ENCODE measurements around the gene AADACL2. TPM values are rescaled to one million over a fixed set of nuclear protein-coding genes. Genes with fewer than 3 reads are reported as not detected.

The AADACL2 gene
- total RNA-seq, 1 experiment from 2014 or later: not detected

DNA sequence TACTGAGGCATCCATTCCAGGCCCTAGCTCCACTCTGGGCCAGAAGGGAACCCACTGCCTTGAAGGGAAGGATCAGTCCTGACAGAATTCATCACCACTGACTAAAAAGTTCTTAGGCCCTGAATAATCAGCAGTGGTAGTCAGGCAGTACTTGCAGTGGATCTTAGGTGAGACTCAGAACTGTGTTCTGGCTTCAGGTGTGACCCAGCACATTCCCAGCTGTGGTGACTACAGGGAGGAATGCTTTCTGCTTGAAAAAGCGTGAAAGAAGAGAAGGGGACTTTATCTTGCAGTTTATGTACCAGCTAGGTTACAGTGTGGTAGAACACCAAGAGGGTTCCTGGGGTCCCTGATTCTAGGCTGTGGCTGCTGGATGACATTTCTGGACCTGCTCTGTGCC, 24.9 kb upstream of the AADACL2 start:
- intact Hi-C loops (cut with micrococcal nuclease): no loop called here
- Mint-ChIP-seq H3K27ac (ENCODE audit: low read depth, unreplicated experiment) (no peak overlapping the region), H3K27me3 (ENCODE audit: insufficient read depth, unreplicated experiment) (no peaks in the 10 kb centered on the region), H3K4me1 (ENCODE audit: insufficient read depth, unreplicated experiment) (no peaks in the 10 kb centered on the region), H3K4me3 (ENCODE audit: unreplicated experiment) (no peak overlapping the region), H3K36me3 (ENCODE audit: insufficient read depth, unreplicated experiment) (no peaks in the 10 kb centered on the region), H3K9me3 (ENCODE audit: unreplicated experiment) (peaks cover 4% of the 10 kb centered on the region)
- TF ChIP-seq, protein P1, sequence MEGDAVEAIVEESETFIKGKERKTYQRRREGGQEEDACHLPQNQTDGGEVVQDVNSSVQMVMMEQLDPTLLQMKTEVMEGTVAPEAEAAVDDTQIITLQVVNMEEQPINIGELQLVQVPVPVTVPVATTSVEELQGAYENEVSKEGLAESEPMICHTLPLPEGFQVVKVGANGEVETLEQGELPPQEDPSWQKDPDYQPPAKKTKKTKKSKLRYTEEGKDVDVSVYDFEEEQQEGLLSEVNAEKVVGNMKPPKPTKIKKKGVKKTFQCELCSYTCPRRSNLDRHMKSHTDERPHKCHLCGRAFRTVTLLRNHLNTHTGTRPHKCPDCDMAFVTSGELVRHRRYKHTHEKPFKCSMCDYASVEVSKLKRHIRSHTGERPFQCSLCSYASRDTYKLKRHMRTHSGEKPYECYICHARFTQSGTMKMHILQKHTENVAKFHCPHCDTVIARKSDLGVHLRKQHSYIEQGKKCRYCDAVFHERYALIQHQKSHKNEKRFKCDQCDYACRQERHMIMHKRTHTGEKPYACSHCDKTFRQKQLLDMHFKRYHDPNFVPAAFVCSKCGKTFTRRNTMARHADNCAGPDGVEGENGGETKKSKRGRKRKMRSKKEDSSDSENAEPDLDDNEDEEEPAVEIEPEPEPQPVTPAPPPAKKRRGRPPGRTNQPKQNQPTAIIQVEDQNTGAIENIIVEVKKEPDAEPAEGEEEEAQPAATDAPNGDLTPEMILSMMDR (IDR thresholded peaks at IDR 0.05; ENCODE audit: unreplicated experiment): no peak
- ChIA-PET CTCF (interaction anchor here (0.5 kb wide), 1 partner anchor 48 kb away, joined by 4 read pairs; no protein-coding TSS in a partner anchor), POLR2A (no interaction called here)
- BruUV-seq (replicated peaks): no TSS peak
- no peak for DNase-seq (ENCODE audit: unreplicated experiment)

DNA sequence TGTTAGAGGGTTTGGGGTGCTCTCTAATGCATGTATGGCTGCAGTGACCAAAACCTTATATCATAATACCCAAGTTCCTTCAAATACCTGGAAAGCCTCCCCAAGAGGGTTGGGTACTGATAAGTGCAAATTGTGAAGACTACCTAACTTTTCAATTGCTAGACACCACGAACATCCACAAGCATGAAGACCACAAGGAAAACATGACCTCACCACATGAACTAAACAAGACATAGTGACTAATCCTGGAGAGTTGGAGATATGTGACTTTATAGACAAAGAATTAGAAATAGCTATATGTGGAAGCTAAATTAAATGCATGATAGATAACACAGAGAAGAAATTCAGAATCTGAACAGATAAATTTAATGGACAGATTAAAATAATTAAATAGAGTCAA, 23.9 kb upstream of the AADACL2 start:
- CTCF ChIA-PET: no interaction called here
- H3K4me1 Mint-ChIP-seq (ENCODE audit: insufficient read depth, unreplicated experiment): no peaks in the 10 kb centered on the region

DNA sequence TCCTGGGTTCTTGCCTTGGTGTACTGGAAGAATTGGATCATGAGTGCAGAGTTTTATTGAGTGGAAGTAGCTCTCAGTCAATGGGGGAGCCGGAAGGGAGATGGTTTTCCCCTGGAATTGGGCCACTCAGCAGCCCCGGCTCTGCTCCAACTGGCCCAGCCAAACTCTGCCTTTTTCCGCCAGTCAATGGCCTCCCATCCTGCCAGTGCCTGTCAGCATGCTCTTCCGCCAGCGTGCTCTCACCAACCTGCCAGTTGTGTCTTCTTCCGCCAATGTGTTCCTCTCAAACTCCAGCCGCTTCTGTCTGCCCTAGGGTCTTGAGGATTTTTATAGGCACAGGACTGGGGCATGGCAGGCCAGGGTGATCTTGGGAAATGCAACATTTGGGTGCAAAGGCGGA, 12.4 kb upstream of the AADACL2 start:
- no peaks in the 10 kb centered on the region for H3K4me1 Mint-ChIP-seq (ENCODE audit: insufficient read depth, unreplicated experiment)
- TF ChIP-seq, protein P1 (IDR thresholded peaks at IDR 0.05; ENCODE audit: unreplicated experiment): no peak
- no peaks in the 10 kb centered on the region for H3K27me3 Mint-ChIP-seq (ENCODE audit: insufficient read depth, unreplicated experiment)
- CTCF ChIA-PET: no interaction called here
- POLR2A ChIA-PET: no interaction called here
- no peak overlapping the region for H3K4me3 Mint-ChIP-seq (ENCODE audit: unreplicated experiment)
- intact Hi-C loops (cut with micrococcal nuclease): no loop called here
- DNase-seq (ENCODE audit: unreplicated experiment): no peak
- no peak overlapping the region for H3K27ac Mint-ChIP-seq (ENCODE audit: low read depth, unreplicated experiment)
- peaks cover 6% of the 10 kb centered on the region for H3K9me3 Mint-ChIP-seq (ENCODE audit: unreplicated experiment)
- H3K36me3 Mint-ChIP-seq (ENCODE audit: insufficient read depth, unreplicated experiment): no peaks in the 10 kb centered on the region
- no TSS peak for BruUV-seq (replicated peaks)

More for the DNA sequence above, 23.9 kb upstream of the AADACL2 start:
- H3K36me3 Mint-ChIP-seq (ENCODE audit: insufficient read depth, unreplicated experiment): no peaks in the 10 kb centered on the region
- intact Hi-C loops (cut with micrococcal nuclease): no loop called here
- H3K9me3 Mint-ChIP-seq (ENCODE audit: unreplicated experiment): peaks cover 4% of the 10 kb centered on the region
- POLR2A ChIA-PET: no interaction called here
- no peak overlapping the region for H3K27ac Mint-ChIP-seq (ENCODE audit: low read depth, unreplicated experiment)
- H3K4me3 Mint-ChIP-seq (ENCODE audit: unreplicated experiment): no peak overlapping the region
- TF ChIP-seq, protein P1 (IDR thresholded peaks at IDR 0.05; ENCODE audit: unreplicated experiment): no peak
- no peaks in the 10 kb centered on the region for H3K27me3 Mint-ChIP-seq (ENCODE audit: insufficient read depth, unreplicated experiment)
- no peak for DNase-seq (ENCODE audit: unreplicated experiment)
- no TSS peak for BruUV-seq (replicated peaks)

GRCh38 chr3:151722856-151723255, 10.9 kb upstream of the AADACL2 start:
- no peaks in the 10 kb centered on the region for H3K4me1 Mint-ChIP-seq (ENCODE audit: insufficient read depth, unreplicated experiment)
- DNase-seq (ENCODE audit: unreplicated experiment): no peak
- H3K9me3 Mint-ChIP-seq (ENCODE audit: unreplicated experiment): peaks cover 11% of the 10 kb centered on the region
- H3K4me3 Mint-ChIP-seq (ENCODE audit: unreplicated experiment): no peak overlapping the region
- no peaks in the 10 kb centered on the region for H3K27me3 Mint-ChIP-seq (ENCODE audit: insufficient read depth, unreplicated experiment)
- CTCF ChIA-PET: no interaction called here
- intact Hi-C loops (cut with micrococcal nuclease): no loop called here
- no peak overlapping the region for H3K27ac Mint-ChIP-seq (ENCODE audit: low read depth, unreplicated experiment)
- BruUV-seq (replicated peaks): no TSS peak
- POLR2A ChIA-PET: no interaction called here
- H3K36me3 Mint-ChIP-seq (ENCODE audit: insufficient read depth, unreplicated experiment): no peaks in the 10 kb centered on the region
- TF ChIP-seq, protein P1 (IDR thresholded peaks at IDR 0.05; ENCODE audit: unreplicated experiment): no peak

Measured in MCF 10A (cell line).